Gastrocnemius medialis (tissue), 4 donors: Measurements from ENCODE around the gene SHISA6.

Source experiments
- CTCF ChIP-seq, 5 experiments: fragments of 450-650 bp in 3 of 5; fragments of 200-600 bp in 2 of 5; sonication (generic) in 2 of 5; IDR thresholded peaks in 4 of 5; conservative IDR thresholded peaks in 1 of 5; 1 replicate in 4 of 5; 2 replicates in 1 of 5; pipeline ENCODE4 v1.5.1; 2016 to 2019; ENCODE audit warnings: antibody characterized with exemption in 5 of 5, mild to moderate bottlenecking in 3 of 5, moderate library complexity in 3 of 5
- POLR2A ChIP-seq, 2 donors: fragments of 450-650 bp; IDR thresholded peaks; one replicate each; pipeline ENCODE4 v1.6.1; 2017; ENCODE audit warnings: antibody characterized with exemption in 2 of 2, mild to moderate bottlenecking in 2 of 2, moderate library complexity in 2 of 2

DNA sequence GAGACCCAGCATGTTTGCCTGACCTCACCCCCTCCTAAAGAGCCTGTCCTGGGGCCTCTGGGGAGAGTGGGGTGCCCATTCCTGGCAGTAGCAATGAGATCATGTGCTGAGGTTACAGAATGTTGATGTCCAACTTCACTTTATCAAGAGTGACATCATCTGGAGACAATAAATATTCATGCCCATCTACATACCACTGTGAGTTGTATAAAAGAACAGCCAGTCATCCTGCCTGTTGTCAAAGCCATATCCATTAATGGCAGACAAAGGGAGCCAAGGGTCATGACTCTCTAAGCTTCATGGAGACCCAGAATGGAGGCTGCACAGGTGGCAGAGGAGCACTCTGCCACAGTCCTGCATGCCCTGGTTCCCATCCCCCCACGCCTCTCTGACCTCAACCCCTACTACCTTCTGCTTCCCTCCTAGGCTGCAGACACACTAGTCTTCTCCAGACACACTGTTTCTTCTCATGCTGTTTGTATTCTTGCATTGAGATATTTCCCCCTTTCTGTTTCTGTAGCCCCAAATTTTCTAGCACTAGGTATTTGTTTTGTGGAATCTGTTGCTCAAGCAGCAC is 27.1 kb downstream of the SHISA6 start:
- no peak for TF ChIP-seq CTCF (IDR thresholded peaks at IDR 0.05 in 4 of 5, conservative IDR thresholded peaks at IDR 0.05 in 1 of 5)
- TF ChIP-seq POLR2A (IDR thresholded peaks at IDR 0.05), result no peak
